ENCODE measurements around the gene CCDC148.

CCDC148 gene

GRCh38 chr2:158205215-158205614 is 251.3 kb downstream of the CCDC148 start:
- H3K9ac ChIP-seq (ENCODE audit: low read length): no peak overlapping the region
- no peak for DNase-seq (ENCODE audit: low read depth)
- H3K4me1 ChIP-seq (ENCODE audit: control insufficient read depth, insufficient read depth, low read length): no peaks in the 10 kb centered on the region
- no peaks in the 10 kb centered on the region for H3K27me3 ChIP-seq (replicated peaks; ENCODE audit: control insufficient read depth, insufficient read depth, low read length)
- no peak overlapping the region for H3K4me3 ChIP-seq (ENCODE audit: low read length)
- no peaks in the 10 kb centered on the region for H3K9me3 ChIP-seq (ENCODE audit: control insufficient read depth, low read length)
- no peaks in the 10 kb centered on the region for H3K36me3 ChIP-seq (ENCODE audit: control insufficient read depth, insufficient read depth, low read length, severe bottlenecking)

- peak; percentile 66 for DNase-seq (ENCODE audit: low read depth)
- no peak overlapping the region for H3K4me3 ChIP-seq (ENCODE audit: low read length)
- H3K4me1 ChIP-seq (ENCODE audit: control insufficient read depth, insufficient read depth, low read length): no peaks in the 10 kb centered on the region
- H3K27me3 ChIP-seq (replicated peaks; ENCODE audit: control insufficient read depth, insufficient read depth, low read length): no peaks in the 10 kb centered on the region
- no peaks in the 10 kb centered on the region for H3K9me3 ChIP-seq (ENCODE audit: control insufficient read depth, low read length)
- no peak overlapping the region for H3K9ac ChIP-seq (ENCODE audit: low read length)
- no peaks in the 10 kb centered on the region for H3K36me3 ChIP-seq (ENCODE audit: control insufficient read depth, insufficient read depth, low read length, severe bottlenecking)
Observed at GRCh38 chr2:158204741-158205165, 251.8 kb downstream of the CCDC148 start.

GRCh38 chr2:158202161-158202815 is 254.3 kb downstream of the CCDC148 start:
- no peak overlapping the region for H3K9ac ChIP-seq (ENCODE audit: low read length)
- no peaks in the 10 kb centered on the region for H3K36me3 ChIP-seq (ENCODE audit: control insufficient read depth, insufficient read depth, low read length, severe bottlenecking)
- H3K4me3 ChIP-seq (ENCODE audit: low read length): no peak overlapping the region
- H3K4me1 ChIP-seq (ENCODE audit: control insufficient read depth, insufficient read depth, low read length): no peaks in the 10 kb centered on the region
- no peaks in the 10 kb centered on the region for H3K27me3 ChIP-seq (replicated peaks; ENCODE audit: control insufficient read depth, insufficient read depth, low read length)
- no peaks in the 10 kb centered on the region for H3K9me3 ChIP-seq (ENCODE audit: control insufficient read depth, low read length)
- DNase-seq (ENCODE audit: low read depth): peak; percentile 45

- Histone ChIP-seq H3K9me3 (ENCODE audit: control insufficient read depth, low read length) (no peaks in the 10 kb centered on the region), H3K36me3 (ENCODE audit: control insufficient read depth, insufficient read depth, low read length, severe bottlenecking) (no peaks in the 10 kb centered on the region), H3K4me3 (ENCODE audit: low read length) (no peak overlapping the region), H3K4me1 (ENCODE audit: control insufficient read depth, insufficient read depth, low read length) (no peaks in the 10 kb centered on the region), H3K27me3 (replicated peaks; ENCODE audit: control insufficient read depth, insufficient read depth, low read length) (no peaks in the 10 kb centered on the region), H3K9ac (ENCODE audit: low read length) (no peak overlapping the region)
- DNase-seq (ENCODE audit: low read depth): no peak
Observed at GRCh38 chr2:158199928-158200650, 256.5 kb downstream of the CCDC148 start.

- Histone ChIP-seq H3K36me3 (ENCODE audit: control insufficient read depth, insufficient read depth, low read length, severe bottlenecking) (no peaks in the 10 kb centered on the region), H3K4me1 (ENCODE audit: control insufficient read depth, insufficient read depth, low read length) (no peaks in the 10 kb centered on the region), H3K9me3 (ENCODE audit: control insufficient read depth, low read length) (no peaks in the 10 kb centered on the region), H3K27me3 (replicated peaks; ENCODE audit: control insufficient read depth, insufficient read depth, low read length) (no peaks in the 10 kb centered on the region), H3K4me3 (ENCODE audit: low read length) (no peak overlapping the region), H3K9ac (ENCODE audit: low read length) (no peak overlapping the region)
- DNase-seq (ENCODE audit: low read depth): no peak
Observed at GRCh38 chr2:158197940-158198339, 258.6 kb downstream of the CCDC148 start.

- H3K36me3 ChIP-seq (ENCODE audit: control insufficient read depth, insufficient read depth, low read length, severe bottlenecking): no peaks in the 10 kb centered on the region
- H3K27me3 ChIP-seq (replicated peaks; ENCODE audit: control insufficient read depth, insufficient read depth, low read length): no peaks in the 10 kb centered on the region
- no peak overlapping the region for H3K4me3 ChIP-seq (ENCODE audit: low read length)
- no peak overlapping the region for H3K9ac ChIP-seq (ENCODE audit: low read length)
- no peak for DNase-seq (ENCODE audit: low read depth)
- no peaks in the 10 kb centered on the region for H3K9me3 ChIP-seq (ENCODE audit: control insufficient read depth, low read length)
- H3K4me1 ChIP-seq (ENCODE audit: control insufficient read depth, insufficient read depth, low read length): no peaks in the 10 kb centered on the region
Observed at GRCh38 chr2:158194229-158194628, 262.3 kb downstream of the CCDC148 start.

- Histone ChIP-seq H3K27me3 (replicated peaks; ENCODE audit: control insufficient read depth, insufficient read depth, low read length) (no peaks in the 10 kb centered on the region), H3K9ac (ENCODE audit: low read length) (no peak overlapping the region), H3K4me3 (ENCODE audit: low read length) (no peak overlapping the region), H3K4me1 (ENCODE audit: control insufficient read depth, insufficient read depth, low read length) (no peaks in the 10 kb centered on the region), H3K36me3 (ENCODE audit: control insufficient read depth, insufficient read depth, low read length, severe bottlenecking) (no peaks in the 10 kb centered on the region), H3K9me3 (ENCODE audit: control insufficient read depth, low read length) (no peaks in the 10 kb centered on the region)
- no peak for DNase-seq (ENCODE audit: low read depth)
Observed at GRCh38 chr2:158192515-158193443, 263.8 kb downstream of the CCDC148 start.

GRCh38 chr2:158191076-158191895 is 265.3 kb downstream of the CCDC148 start:
- Histone ChIP-seq H3K4me1 (ENCODE audit: control insufficient read depth, insufficient read depth, low read length) (no peaks in the 10 kb centered on the region), H3K9me3 (ENCODE audit: control insufficient read depth, low read length) (no peaks in the 10 kb centered on the region), H3K4me3 (ENCODE audit: low read length) (peak overlapping the region; percentile 70), H3K27me3 (replicated peaks; ENCODE audit: control insufficient read depth, insufficient read depth, low read length) (no peaks in the 10 kb centered on the region), H3K36me3 (ENCODE audit: control insufficient read depth, insufficient read depth, low read length, severe bottlenecking) (no peaks in the 10 kb centered on the region), H3K9ac (ENCODE audit: low read length) (peak overlapping the region; percentile 63)
- DNase-seq (ENCODE audit: low read depth): peak; percentile 68

- H3K4me3 ChIP-seq (ENCODE audit: low read length): no peak overlapping the region
- H3K36me3 ChIP-seq (ENCODE audit: control insufficient read depth, insufficient read depth, low read length, severe bottlenecking): no peaks in the 10 kb centered on the region
- no peaks in the 10 kb centered on the region for H3K9me3 ChIP-seq (ENCODE audit: control insufficient read depth, low read length)
- no peak overlapping the region for H3K9ac ChIP-seq (ENCODE audit: low read length)
- no peak for DNase-seq (ENCODE audit: low read depth)
- no peaks in the 10 kb centered on the region for H3K27me3 ChIP-seq (replicated peaks; ENCODE audit: control insufficient read depth, insufficient read depth, low read length)
- no peaks in the 10 kb centered on the region for H3K4me1 ChIP-seq (ENCODE audit: control insufficient read depth, insufficient read depth, low read length)
Observed at GRCh38 chr2:158189526-158189925, 267.0 kb downstream of the CCDC148 start.

GRCh38 chr2:158187908-158188307 is 268.6 kb downstream of the CCDC148 start:
- Histone ChIP-seq H3K9me3 (ENCODE audit: control insufficient read depth, low read length) (no peaks in the 10 kb centered on the region), H3K4me3 (ENCODE audit: low read length) (no peak overlapping the region), H3K27me3 (replicated peaks; ENCODE audit: control insufficient read depth, insufficient read depth, low read length) (no peaks in the 10 kb centered on the region), H3K4me1 (ENCODE audit: control insufficient read depth, insufficient read depth, low read length) (no peaks in the 10 kb centered on the region), H3K9ac (ENCODE audit: low read length) (no peak overlapping the region), H3K36me3 (ENCODE audit: control insufficient read depth, insufficient read depth, low read length, severe bottlenecking) (no peaks in the 10 kb centered on the region)
- no peak for DNase-seq (ENCODE audit: low read depth)

All from adipocyte (in vitro differentiated cells).